WTC11 (cell line): ENCODE results near the gene HLTF. TPM values are rescaled to one million over a fixed set of nuclear protein-coding genes. Genes with fewer than 3 reads are reported as not detected.
A peak's percentile ranks its signal among the peaks of the same experiment; 100 is the strongest.

Experiments
- ATAC-seq: fragments of 200-7000 bp; cut with Tn5 transposase; 2 replicates; pipeline ENCODE4 v1.10.0; 2021; ENCODE audit warnings: mild to moderate bottlenecking, moderate library complexity
- CTCF ChIA-PET: fragments of 300-600 bp; sonication (Branson Sonifier 250); formaldehyde crosslinking; loops from one replicate; lab custom pipeline; 2021; ENCODE audit warnings: antibody characterized with exemption; lab: Charles Lee
- POLR2A ChIA-PET: fragments of 350-600 bp; sonication (Branson Sonifier 250); formaldehyde crosslinking; loops from one replicate; lab custom pipeline; 2021; ENCODE audit warnings: antibody characterized with exemption; lab: Charles Lee
- DNase-seq: peaks from one replicate; pipeline ENCODE4 v3.0.0; 2021; ENCODE audit warnings: low spot score
- H3K27ac Mint-ChIP-seq: 2 replicates; pipeline ENCODE4 v1.8.0; 2021; ENCODE audit warnings: mixed read lengths
- H3K27me3 Mint-ChIP-seq: 2 replicates; pipeline ENCODE4 v1.8.0; 2021; ENCODE audit warnings: low read depth, mild to moderate bottlenecking, moderate library complexity, mixed read lengths
- H3K36me3 Mint-ChIP-seq: 2 replicates; pipeline ENCODE4 v1.8.0; 2021; ENCODE audit warnings: mixed read lengths
- H3K4me1 Mint-ChIP-seq: 2 replicates; pipeline ENCODE4 v1.8.0; 2022; ENCODE audit warnings: mixed read lengths
- H3K4me3 Mint-ChIP-seq: 2 replicates; pipeline ENCODE4 v1.8.0; 2021; ENCODE audit warnings: mild to moderate bottlenecking, moderate library complexity, mixed read lengths
- H3K9me3 Mint-ChIP-seq: 2 replicates; pipeline ENCODE4 v1.8.0; 2021; ENCODE audit warnings: mixed read lengths
- AFF4 ChIP-seq: sonication (generic); formaldehyde crosslinking; IDR thresholded peaks from 2 replicates; pipeline ENCODE4 v1.8.1; 2023; ENCODE audit warnings: mild to moderate bottlenecking, missing genetic modification reagents, borderline replicate concordance
- ATF3 ChIP-seq: sonication (generic); formaldehyde crosslinking; conservative IDR thresholded peaks from 2 replicates; pipeline ENCODE4 v1.8.1; 2022; ENCODE audit warnings: mild to moderate bottlenecking, missing genetic modification reagents
- CREM ChIP-seq: sonication (generic); formaldehyde crosslinking; IDR thresholded peaks from 2 replicates; pipeline ENCODE4 v1.8.1; 2022; ENCODE audit warnings: mild to moderate bottlenecking, missing genetic modification reagents, moderate library complexity
- CTCF ChIP-seq: fragments of 200-600 bp; IDR thresholded peaks from 2 replicates; pipeline ENCODE4 v1.8.0; 2022; ENCODE audit warnings: antibody characterized with exemption
- FOXP1 ChIP-seq: sonication (generic); formaldehyde crosslinking; IDR thresholded peaks from 2 replicates; pipeline ENCODE4 v1.8.0; 2022; ENCODE audit warnings: missing genetic modification reagents, mild to moderate bottlenecking, moderate library complexity, borderline replicate concordance
- FOXP4 ChIP-seq: sonication (generic); formaldehyde crosslinking; IDR thresholded peaks from 2 replicates; pipeline ENCODE4 v1.8.0; 2022; ENCODE audit warnings: mild to moderate bottlenecking, missing genetic modification reagents
- NFYB ChIP-seq: sonication (generic); formaldehyde crosslinking; conservative IDR thresholded peaks from 2 replicates; pipeline ENCODE4 v1.8.0; 2022; ENCODE audit warnings: low read depth, missing genetic modification reagents
- OVOL2 ChIP-seq: fragments of 250-450 bp; sonication (Bioruptor Pico); IDR thresholded peaks from 2 replicates; pipeline ENCODE4 v1.9.0; 2021; ENCODE audit warnings: mild to moderate bottlenecking, borderline replicate concordance
- RORB ChIP-seq: fragments of 250-450 bp; sonication (Bioruptor Pico); IDR thresholded peaks from 2 replicates; pipeline ENCODE4 v1.9.0; 2021; ENCODE audit warnings: mild to moderate bottlenecking
- ZBTB43 ChIP-seq: sonication (generic); formaldehyde crosslinking; IDR thresholded peaks from 2 replicates; pipeline ENCODE4 v1.8.1; 2023; ENCODE audit warnings: mild to moderate bottlenecking, missing genetic modification reagents
- ZSCAN18 ChIP-seq: fragments of 250-450 bp; sonication (Bioruptor Pico); IDR thresholded peaks from 2 replicates; pipeline ENCODE4 v2.1.2; 2022; ENCODE audit warnings: mild to moderate bottlenecking, moderate library complexity
- total RNA-seq: library from RNA; stranded (reverse); gene quantifications from 3 replicates; pipeline ENCODE4 v1.2.3, GENCODE V29; 2021

The HLTF gene
- total RNA-seq, 1 experiment from 2014 or later: 62.4 TPM

GRCh38 chr3:149010504-149010951 is 75.8 kb downstream of the HLTF start:
- Mint-ChIP-seq H3K4me3 (no peak overlapping the region), H3K4me1 (peaks cover 15% of the 10 kb centered on the region), H3K9me3 (no peaks in the 10 kb centered on the region), H3K27me3 (no peaks in the 10 kb centered on the region), H3K36me3 (peaks cover 41% of the 10 kb centered on the region), H3K27ac (peak overlapping the region; percentile 51; the same call in 1 of the 2 replicates)
- POLR2A ChIA-PET: no interaction called here
- DNase-seq: no peak
- CTCF ChIA-PET: no interaction called here
- ATAC-seq: no peak
- TF ChIP-seq FOXP4 (CRISPR knock-in tag): no peak

- CTCF ChIA-PET: interaction anchor here (0.6 kb wide), 1 partner anchor 54 kb away, joined by 4 read pairs; no protein-coding TSS in a partner anchor
- no peak for TF ChIP-seq FOXP1
- no peak for TF ChIP-seq CTCF
- no peak for TF ChIP-seq ATF3 (CRISPR knock-in tag)
- TF ChIP-seq OVOL2 (CRISPR knock-in tag): no peak
- TF ChIP-seq CREM: no peak
- no peak for TF ChIP-seq NFYB (CRISPR knock-in tag)
- Mint-ChIP-seq H3K27ac (no peak overlapping the region; the same call in 1 of the 2 replicates), H3K9me3 (no peaks in the 10 kb centered on the region), H3K4me3 (no peak overlapping the region), H3K4me1 (peaks cover 14% of the 10 kb centered on the region), H3K27me3 (no peaks in the 10 kb centered on the region), H3K36me3 (peaks cover 37% of the 10 kb centered on the region)
- ATAC-seq (no peak), DNase-seq (no peak)
- POLR2A ChIA-PET: interaction anchor here (1.2 kb wide), 1 partner anchor 12 kb away, joined by 3 read pairs; no protein-coding TSS in a partner anchor
These were observed 76.6 kb downstream of the HLTF start for GRCh38 chr3:149009732-149010131.

GRCh38 chr3:149007567-149008257 is 78.6 kb downstream of the HLTF start:
- peaks cover 20% of the 10 kb centered on the region for H3K4me1 Mint-ChIP-seq
- TF ChIP-seq RORB (CRISPR knock-in tag): no peak
- TF ChIP-seq ZBTB43 (CRISPR knock-in tag): no peak
- no peak for TF ChIP-seq AFF4 (CRISPR knock-in tag)
- TF ChIP-seq ZSCAN18 (CRISPR knock-in tag): no peak
- TF ChIP-seq, all 79 proteins: peak for 0
- POLR2A ChIA-PET: no interaction called here
- Mint-ChIP-seq H3K9me3 (no peaks in the 10 kb centered on the region), H3K36me3 (peaks cover 30% of the 10 kb centered on the region), H3K4me3 (no peak overlapping the region), H3K27ac (peak overlapping the region; percentile 8; the same call in 1 of the 2 replicates), H3K27me3 (no peaks in the 10 kb centered on the region)
- DNase-seq: no peak
- no peak for ATAC-seq
- CTCF ChIA-PET: no interaction called here
